Left lobe of liver (tissue), 2 donors: Measurements from ENCODE around the gene PAX5. TPM values are rescaled to one million over a fixed set of nuclear protein-coding genes. Genes with fewer than 3 reads are reported as not detected.
"Not testable (repeated sequence)": the region's sequence is repeated elsewhere in the genome, so short reads cannot be mapped to it uniquely, and the experiment has no call there.

Experiments used
- ATAC-seq: fragments of 200-7000 bp; cut with Tn5 transposase; one replicate; pipeline ENCODE4 v1.9.1; 2020; ENCODE audit warnings: mild to moderate bottlenecking, moderate library complexity
- DNase-seq: peaks from one replicate; pipeline ENCODE4 v3.0.0-alpha.2; 2020; ENCODE audit warnings: low spot score
- total RNA-seq: library from RNA; stranded (reverse); gene quantifications from one replicate; pipeline ENCODE4 v1.2.1, GENCODE V29; 2021
- donor health status: DM: no; HTN: no; CAD: no; lungs with moderate emphysema.
- donor health status: DM: no; HTN: yes; CAD: no.

The PAX5 gene
- total RNA-seq, 1 donor from 2014 or later: 0.05 TPM

GRCh38 chr9:36888551-36888950 lies 145.5 kb downstream of the PAX5 start:
- DNase-seq: no peak
- no peak for ATAC-seq

DNA sequence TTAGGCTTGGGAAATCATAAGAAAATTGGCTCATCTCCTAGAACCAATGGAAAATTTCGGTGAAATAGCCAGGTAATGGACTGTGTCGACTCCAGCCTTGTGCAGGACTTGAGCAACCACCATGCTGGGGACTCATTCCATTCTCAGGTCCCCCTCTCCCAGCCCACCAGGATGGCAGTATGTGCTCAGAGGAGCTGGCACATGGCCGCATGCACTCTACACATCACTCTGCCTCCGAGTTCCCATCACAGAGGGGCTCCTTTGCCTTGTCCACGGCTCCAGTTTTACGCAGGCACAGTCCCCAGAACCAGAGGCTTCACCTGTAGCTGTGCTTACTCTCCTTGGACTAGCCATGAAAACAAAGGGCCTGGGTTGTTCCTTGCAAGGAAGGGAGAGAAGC lies 149.3 kb downstream of the PAX5 start:
- ATAC-seq (no peak), DNase-seq (no peak)

GRCh38 chr9:36882594-36882993 lies 151.5 kb downstream of the PAX5 start:
- DNase-seq: no peak

GRCh38 chr9:36881743-36882441 lies 152.2 kb downstream of the PAX5 start:
- DNase-seq (no peak), ATAC-seq (no peak)

More at GRCh38 chr9:36882594-36882993, 151.5 kb downstream of the PAX5 start:
- ATAC-seq: no peak

DNA sequence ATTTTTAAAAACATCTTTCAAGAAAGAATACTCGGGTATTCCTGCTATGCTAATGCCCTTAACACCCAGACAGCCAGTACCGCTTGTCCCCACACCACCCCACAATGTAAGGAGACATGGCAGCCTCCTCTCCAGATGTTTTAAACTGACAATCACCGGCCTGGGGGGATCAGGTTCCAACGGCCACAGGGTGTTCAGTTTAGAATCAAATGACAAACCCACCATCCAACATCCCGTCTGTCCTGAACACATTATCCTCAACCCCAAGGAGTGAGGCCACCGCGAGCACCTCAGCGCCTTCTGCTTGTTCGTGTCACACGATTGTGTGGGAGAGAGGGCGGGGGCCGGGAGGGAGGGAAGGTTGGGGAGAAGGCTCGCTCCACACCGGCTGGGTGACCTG lies 152.8 kb downstream of the PAX5 start:
- DNase-seq: no peak

DNA sequence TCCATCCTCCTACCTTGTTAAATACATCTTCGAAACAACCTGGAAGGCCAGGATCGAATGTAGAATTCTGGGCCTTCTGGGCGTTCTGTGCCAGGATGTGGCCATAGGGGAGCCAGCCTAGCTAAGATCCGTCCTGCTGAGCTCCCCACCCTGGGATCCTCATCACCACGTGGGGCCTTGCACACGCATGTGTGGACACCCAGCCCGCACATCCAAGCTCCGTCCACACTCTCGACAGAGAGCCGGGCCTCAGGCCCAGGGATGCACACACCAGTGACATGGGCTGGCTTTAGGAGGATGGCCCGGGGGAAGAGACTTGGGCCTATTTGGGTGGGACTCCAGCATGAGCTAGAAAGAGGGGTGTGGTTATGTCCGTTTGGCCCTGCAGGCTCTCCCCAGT lies 154.0 kb downstream of the PAX5 start:
- DNase-seq: no peak
- no peak for ATAC-seq

More for the DNA sequence above, 152.8 kb downstream of the PAX5 start:
- no peak for ATAC-seq

- ATAC-seq (peak; percentile 49), DNase-seq (no peak)
Observed at GRCh38 chr9:36878986-36879982, 154.8 kb downstream of the PAX5 start.

DNA sequence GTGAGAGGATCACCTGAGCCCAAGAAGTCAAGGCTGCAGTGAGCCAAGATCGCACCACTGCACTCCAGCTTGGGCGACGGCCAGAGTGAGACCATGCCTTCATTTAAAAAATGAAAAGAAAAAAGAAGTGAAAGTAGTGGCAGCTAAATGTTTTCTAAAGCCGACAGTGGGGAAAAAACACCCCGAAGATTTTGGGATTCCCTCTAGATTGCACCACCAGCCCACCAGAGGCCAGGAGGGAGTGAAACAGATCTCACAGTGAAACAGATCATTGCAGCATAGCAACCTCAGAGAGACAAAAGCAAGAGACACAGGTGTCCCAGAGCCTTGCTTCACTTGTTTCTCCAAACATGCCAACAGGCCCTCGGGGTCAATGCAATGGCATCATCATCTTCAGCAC lies 156.8 kb downstream of the PAX5 start:
- ATAC-seq: no peak
- DNase-seq: no peak

- DNase-seq: no peak
- no peak for ATAC-seq
Observed at GRCh38 chr9:36876056-36876455, 158.0 kb downstream of the PAX5 start.

DNA sequence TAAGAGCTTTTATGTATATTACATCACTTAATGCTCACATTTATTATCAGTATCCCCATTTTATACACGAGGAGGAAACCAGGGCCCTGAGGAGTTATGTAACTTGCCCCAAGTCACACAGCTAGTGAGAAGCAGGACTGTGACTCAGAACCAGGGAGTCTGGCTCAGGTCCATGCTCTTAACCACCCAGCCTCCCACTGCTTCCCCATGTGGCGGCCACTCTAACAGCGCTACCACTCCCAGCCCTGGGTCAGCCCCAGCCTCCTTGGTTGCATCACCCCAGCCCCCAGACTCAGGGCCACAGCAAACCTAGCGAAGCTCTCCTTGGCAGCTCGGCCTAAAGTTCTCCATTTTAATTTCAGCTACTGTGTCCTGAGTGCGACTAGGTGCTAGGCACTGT lies 159.1 kb downstream of the PAX5 start:
- no peak for DNase-seq
- ATAC-seq: no peak

DNA sequence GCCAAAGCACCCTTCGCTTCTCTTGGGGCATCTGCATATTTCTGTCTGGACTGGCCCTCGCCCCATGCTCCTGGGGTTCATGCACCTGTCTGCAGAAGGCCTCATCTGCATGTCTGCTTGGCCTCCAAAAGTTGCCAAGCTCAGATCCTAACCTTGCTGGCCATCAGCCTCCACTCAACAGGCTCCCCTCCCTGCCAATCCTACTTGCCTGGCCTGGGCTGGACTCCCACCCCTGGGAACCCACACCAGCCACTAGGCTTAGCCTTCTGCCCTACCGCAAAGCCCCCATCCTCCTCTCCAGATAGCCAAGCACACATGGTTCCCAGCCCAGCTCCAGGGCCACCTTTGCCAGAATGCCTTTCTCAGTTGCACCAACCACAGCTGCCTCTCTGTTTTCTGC lies 159.8 kb downstream of the PAX5 start:
- no peak for DNase-seq
- no peak for ATAC-seq

DNA sequence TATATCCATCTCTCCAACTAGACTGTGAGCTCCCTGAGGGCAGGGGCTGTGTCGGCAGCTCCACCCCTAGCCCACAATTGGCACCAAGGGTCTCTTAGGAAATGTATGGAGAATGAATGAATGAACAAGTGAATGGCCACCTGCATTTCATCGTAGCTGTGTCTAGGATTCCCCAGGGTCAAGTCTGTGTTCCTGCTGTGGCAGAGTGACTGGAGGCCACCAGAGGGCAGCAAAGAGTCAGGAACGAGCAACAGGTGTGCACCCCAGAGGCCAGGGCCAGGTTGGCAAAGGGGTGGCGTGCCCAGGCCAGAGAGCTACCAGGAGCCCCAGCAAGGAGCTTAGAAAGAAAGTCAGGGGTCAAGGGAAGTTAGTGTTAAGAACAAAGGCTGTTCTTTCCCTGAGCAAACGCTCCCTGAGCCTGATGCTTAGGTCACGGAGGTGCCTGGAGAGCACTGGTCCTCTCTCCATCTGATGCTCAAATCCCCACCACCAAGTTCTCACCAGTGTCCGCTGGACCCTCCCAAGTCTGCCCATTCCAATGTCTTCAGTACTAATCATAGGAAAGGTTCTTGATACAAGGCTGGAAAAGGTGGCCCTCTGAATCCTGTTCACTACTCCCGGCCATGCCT lies 160.7 kb downstream of the PAX5 start:
- ATAC-seq (peak; percentile 94), DNase-seq (peak; percentile 73)

- ATAC-seq (no peak), DNase-seq (no peak)
Observed at GRCh38 chr9:36872641-36873040, 161.4 kb downstream of the PAX5 start.

GRCh38 chr9:36871606-36872005 lies 162.5 kb downstream of the PAX5 start:
- DNase-seq: no peak
- no peak for ATAC-seq

DNA sequence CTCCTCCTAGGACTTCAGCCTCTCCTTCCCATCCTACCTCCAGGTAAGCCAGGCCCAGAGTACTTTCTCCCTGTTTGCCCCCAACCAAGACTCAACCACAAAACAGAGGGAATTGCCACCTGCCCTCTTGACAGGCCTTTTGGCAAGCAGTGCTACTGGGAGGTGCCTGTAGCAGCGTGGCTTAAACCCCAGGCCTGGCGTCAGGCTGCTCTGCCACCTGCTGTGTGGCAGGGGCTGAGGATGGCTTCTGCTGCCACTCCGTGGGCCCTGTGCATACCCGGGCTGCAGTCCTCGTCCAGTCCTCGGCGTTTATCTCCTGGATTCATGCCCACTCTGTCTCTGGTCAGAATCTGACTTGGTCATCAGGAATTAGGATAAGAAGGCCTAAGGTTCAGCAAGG lies 163.1 kb downstream of the PAX5 start:
- DNase-seq (no peak), ATAC-seq (peak; percentile 43)

- DNase-seq, ATAC-seq: not testable (repeated sequence)
Observed at GRCh38 chr9:36869605-36870004, 164.5 kb downstream of the PAX5 start.

DNA sequence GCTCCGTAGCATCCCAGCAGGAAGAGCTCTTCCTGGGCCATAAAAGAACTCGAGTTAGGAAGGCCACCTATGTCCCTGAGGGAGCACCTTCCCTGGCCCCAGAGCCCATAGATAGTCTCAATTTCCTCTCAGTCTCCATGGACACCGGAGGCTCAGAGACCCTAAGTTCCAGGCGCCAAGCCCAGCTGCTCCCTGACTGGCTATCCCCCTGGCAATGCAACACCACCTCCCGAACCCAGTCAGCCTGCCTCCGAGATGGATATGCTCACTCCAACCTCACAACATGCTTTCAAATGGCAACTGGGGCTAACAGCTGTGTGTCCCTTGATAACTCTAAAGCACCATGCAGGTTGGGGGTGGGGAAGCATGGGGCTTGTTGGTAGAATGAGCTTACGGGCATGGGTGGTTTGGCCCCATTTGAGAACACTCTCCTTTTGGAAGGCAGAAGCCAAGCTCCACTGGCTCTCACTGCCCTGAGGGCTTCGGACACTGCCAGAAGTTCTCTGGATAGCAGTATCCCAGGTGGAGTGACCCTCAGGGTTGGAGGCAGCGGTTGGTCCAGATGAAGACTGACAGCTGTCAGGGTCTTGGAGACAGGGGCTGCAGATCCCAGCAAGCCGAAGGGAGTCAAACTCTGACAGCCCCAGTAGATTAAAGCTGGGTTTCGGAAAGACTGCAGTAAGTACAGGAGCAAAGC lies 165.3 kb downstream of the PAX5 start:
- no peak for ATAC-seq
- no peak for DNase-seq

DNA sequence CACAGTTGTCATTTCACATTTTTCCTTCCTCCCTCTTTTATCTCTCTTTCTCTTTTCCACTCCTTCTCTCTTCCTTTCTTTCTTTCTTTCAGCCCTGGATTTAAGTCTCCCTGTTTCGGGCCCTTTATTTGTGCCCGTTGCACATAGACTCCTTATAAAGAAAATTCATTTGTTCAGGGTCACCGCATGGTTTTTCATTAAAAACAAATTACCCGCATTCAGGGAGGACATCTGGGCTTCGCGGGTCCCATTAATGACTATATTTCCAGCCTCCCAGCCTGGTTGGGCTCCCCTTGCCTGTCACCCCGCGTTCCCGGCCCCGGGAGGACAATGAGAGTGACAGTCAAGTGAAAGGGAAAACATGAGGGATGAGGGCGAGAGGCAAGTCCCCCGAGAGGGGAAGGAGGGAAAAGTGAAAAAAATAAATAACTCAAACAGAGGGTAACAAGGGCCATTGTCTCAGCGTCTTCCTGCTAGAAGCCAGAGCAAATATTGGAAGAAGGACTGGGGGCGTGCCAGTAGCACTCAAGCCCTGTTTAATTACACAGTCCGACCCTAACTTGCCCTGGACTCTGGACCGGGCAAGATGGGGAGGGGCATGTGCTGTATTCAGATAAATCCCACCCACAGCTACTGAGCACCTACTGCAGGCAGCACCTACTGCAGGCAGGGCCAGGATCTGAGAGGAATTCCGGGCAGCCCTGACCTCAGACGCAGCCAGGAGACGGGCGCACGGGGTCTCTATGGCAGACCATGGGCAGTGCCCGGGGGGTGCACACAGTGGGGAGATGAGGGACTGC lies 166.2 kb downstream of the PAX5 start:
- ATAC-seq (peak; percentile 81), DNase-seq (peak; percentile 63)

GRCh38 chr9:36867241-36867640 lies 166.8 kb downstream of the PAX5 start:
- DNase-seq (no peak), ATAC-seq (no peak)

GRCh38 chr9:36866840-36867239 lies 167.2 kb downstream of the PAX5 start:
- ATAC-seq (no peak), DNase-seq (no peak)
